ENCODE results near the gene DMC1.

DNA sequence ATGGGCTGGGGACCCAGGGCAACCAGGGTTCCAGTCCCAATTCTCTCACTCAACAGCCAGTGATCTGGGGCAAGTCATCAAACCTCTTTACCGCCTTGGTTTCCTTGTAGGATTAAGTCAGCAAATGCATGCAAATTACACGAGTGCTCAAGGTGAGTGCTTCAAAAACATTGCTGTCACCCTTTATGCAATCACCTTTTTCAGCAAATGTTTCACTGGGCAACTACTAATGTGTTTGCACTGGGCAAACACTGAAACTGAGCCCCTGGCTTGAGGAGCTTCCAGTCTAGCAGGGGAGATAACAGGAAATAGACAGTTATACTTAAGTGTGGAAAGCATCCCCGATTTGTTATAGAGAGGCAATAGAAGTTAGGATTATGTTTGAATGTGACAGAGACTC, 37.7 kb upstream of the DMC1 start:
- no peak for TF ChIP-seq EZH2 (IDR thresholded peaks at IDR 0.05)
- no peak for TF ChIP-seq POLR2AphosphoS5 (IDR thresholded peaks at IDR 0.05; ENCODE audit: borderline replicate concordance, low read depth, low read length)

Data from SK-N-MC (cell line).